ENCODE results near the gene MPHOSPH6.

Gene MPHOSPH6

GRCh38 chr16:82133798-82134197 is 36.2 kb downstream of the MPHOSPH6 start:
- peak; percentile 75 for DNase-seq
- Histone ChIP-seq H3K27ac (ENCODE audit: low read length) (peak overlapping the region; percentile 87), H3K9ac (ENCODE audit: low read depth, low read length) (peak overlapping the region; percentile 36), H3K4me3 (ENCODE audit: low read depth in 1 of 2, low read length in 2 of 2) (peak overlapping the region in 1 of 2 experiments; percentile 40; a peak in 2 of 4 replicates), H4K20me1 (ENCODE audit: insufficient read depth, low read length) (no peaks in the 10 kb centered on the region), H2AFZ (ENCODE audit: low read depth, low read length) (peak overlapping the region; percentile 55), H3K4me2 (ENCODE audit: insufficient read depth, low read length) (peak overlapping the region; percentile 37), H3K9me3 (ENCODE audit: insufficient read depth, low read length, severe bottlenecking) (no peaks in the 10 kb centered on the region), H3K36me3 (ENCODE audit: insufficient read depth, low read length) (peaks cover 18% of the 10 kb centered on the region; the same call in 1 of the 2 replicates), H3K27me3 (ENCODE audit: insufficient read depth, low read length, poor library complexity) (no peaks in the 10 kb centered on the region), H3K4me1 (ENCODE audit: insufficient read depth, low read length) (peaks cover 61% of the 10 kb centered on the region), H3K79me2 (ENCODE audit: insufficient read depth, low read length) (peaks cover 14% of the 10 kb centered on the region)
- TF ChIP-seq EZH2 (IDR thresholded peaks at IDR 0.05; ENCODE audit: borderline replicate concordance, low read depth, low read length, severe bottlenecking) = no peak
- TF ChIP-seq, protein P1, sequence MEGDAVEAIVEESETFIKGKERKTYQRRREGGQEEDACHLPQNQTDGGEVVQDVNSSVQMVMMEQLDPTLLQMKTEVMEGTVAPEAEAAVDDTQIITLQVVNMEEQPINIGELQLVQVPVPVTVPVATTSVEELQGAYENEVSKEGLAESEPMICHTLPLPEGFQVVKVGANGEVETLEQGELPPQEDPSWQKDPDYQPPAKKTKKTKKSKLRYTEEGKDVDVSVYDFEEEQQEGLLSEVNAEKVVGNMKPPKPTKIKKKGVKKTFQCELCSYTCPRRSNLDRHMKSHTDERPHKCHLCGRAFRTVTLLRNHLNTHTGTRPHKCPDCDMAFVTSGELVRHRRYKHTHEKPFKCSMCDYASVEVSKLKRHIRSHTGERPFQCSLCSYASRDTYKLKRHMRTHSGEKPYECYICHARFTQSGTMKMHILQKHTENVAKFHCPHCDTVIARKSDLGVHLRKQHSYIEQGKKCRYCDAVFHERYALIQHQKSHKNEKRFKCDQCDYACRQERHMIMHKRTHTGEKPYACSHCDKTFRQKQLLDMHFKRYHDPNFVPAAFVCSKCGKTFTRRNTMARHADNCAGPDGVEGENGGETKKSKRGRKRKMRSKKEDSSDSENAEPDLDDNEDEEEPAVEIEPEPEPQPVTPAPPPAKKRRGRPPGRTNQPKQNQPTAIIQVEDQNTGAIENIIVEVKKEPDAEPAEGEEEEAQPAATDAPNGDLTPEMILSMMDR (IDR thresholded peaks at IDR 0.05; ENCODE audit: borderline replicate concordance, extremely low read depth, low read length, poor library complexity, severe bottlenecking) = peak; percentile 45
- peak; percentile 98 for ATAC-seq (ENCODE audit: insufficient read depth, low read depth)

GRCh38 chr16:82129881-82130280 is 40.1 kb downstream of the MPHOSPH6 start:
- Histone ChIP-seq H3K36me3 (ENCODE audit: insufficient read depth, low read length) (no peaks in the 10 kb centered on the region), H3K27me3 (ENCODE audit: insufficient read depth, low read length, poor library complexity) (no peaks in the 10 kb centered on the region), H3K9ac (ENCODE audit: low read depth, low read length) (no peak overlapping the region), H4K20me1 (ENCODE audit: insufficient read depth, low read length) (no peaks in the 10 kb centered on the region), H2AFZ (ENCODE audit: low read depth, low read length) (no peak overlapping the region), H3K4me2 (ENCODE audit: insufficient read depth, low read length) (no peak overlapping the region), H3K27ac (ENCODE audit: low read length) (no peak overlapping the region), H3K4me1 (ENCODE audit: insufficient read depth, low read length) (peaks cover 31% of the 10 kb centered on the region), H3K79me2 (ENCODE audit: insufficient read depth, low read length) (no peaks in the 10 kb centered on the region), H3K9me3 (ENCODE audit: insufficient read depth, low read length, severe bottlenecking) (no peaks in the 10 kb centered on the region), H3K4me3 (ENCODE audit: low read depth in 1 of 2, low read length in 2 of 2) (no peak overlapping the region)
- no peak for ATAC-seq (ENCODE audit: insufficient read depth, low read depth)
- DNase-seq = no peak
- TF ChIP-seq, protein P1 (IDR thresholded peaks at IDR 0.05; ENCODE audit: borderline replicate concordance, extremely low read depth, low read length, poor library complexity, severe bottlenecking) = no peak

GRCh38 chr16:82124651-82125050 is 45.4 kb downstream of the MPHOSPH6 start:
- peaks cover 14% of the 10 kb centered on the region for H3K4me1 ChIP-seq (ENCODE audit: insufficient read depth, low read length)
- no peaks in the 10 kb centered on the region for H3K27me3 ChIP-seq (ENCODE audit: insufficient read depth, low read length, poor library complexity)
- no peak overlapping the region for H3K27ac ChIP-seq (ENCODE audit: low read length)
- ATAC-seq (ENCODE audit: insufficient read depth, low read depth) (no peak), DNase-seq (no peak)
- H2AFZ ChIP-seq (ENCODE audit: low read depth, low read length) = no peak overlapping the region
- H3K79me2 ChIP-seq (ENCODE audit: insufficient read depth, low read length) = no peaks in the 10 kb centered on the region
- H3K36me3 ChIP-seq (ENCODE audit: insufficient read depth, low read length) = no peaks in the 10 kb centered on the region
- H3K4me2 ChIP-seq (ENCODE audit: insufficient read depth, low read length) = no peak overlapping the region
- TF ChIP-seq EZH2 (IDR thresholded peaks at IDR 0.05; ENCODE audit: borderline replicate concordance, low read depth, low read length, severe bottlenecking) = no peak
- TF ChIP-seq, protein P1 (IDR thresholded peaks at IDR 0.05; ENCODE audit: borderline replicate concordance, extremely low read depth, low read length, poor library complexity, severe bottlenecking) = no peak
- no peaks in the 10 kb centered on the region for H4K20me1 ChIP-seq (ENCODE audit: insufficient read depth, low read length)
- no peak overlapping the region for H3K9ac ChIP-seq (ENCODE audit: low read depth, low read length)
- H3K4me3 ChIP-seq (ENCODE audit: low read depth in 1 of 2, low read length in 2 of 2) = no peak overlapping the region
- H3K9me3 ChIP-seq (ENCODE audit: insufficient read depth, low read length, severe bottlenecking) = no peaks in the 10 kb centered on the region

DNA sequence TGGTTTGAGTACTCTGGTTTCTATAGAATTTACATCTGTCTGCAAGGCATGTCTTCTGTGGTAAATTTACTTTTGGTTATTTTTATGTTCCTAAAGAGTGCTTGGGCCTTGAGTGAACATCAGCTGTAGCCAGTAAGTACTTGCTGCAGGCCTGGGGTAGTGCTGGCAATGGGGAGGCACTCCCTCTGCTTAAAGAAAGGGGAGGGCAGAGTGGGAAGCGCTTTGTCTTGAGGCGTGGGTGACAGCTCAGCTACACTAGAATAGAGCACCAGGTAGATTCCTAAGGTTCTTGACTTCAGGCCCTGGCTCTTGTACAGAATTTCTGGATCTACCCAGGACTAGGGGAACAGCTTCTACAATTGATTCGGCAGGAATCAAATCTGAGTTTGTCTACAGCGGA is 50.6 kb downstream of the MPHOSPH6 start:
- TF ChIP-seq, protein P1 (IDR thresholded peaks at IDR 0.05; ENCODE audit: borderline replicate concordance, extremely low read depth, low read length, poor library complexity, severe bottlenecking) = no peak
- TF ChIP-seq EZH2 (IDR thresholded peaks at IDR 0.05; ENCODE audit: borderline replicate concordance, low read depth, low read length, severe bottlenecking) = no peak
- Histone ChIP-seq H3K4me1 (ENCODE audit: insufficient read depth, low read length) (no peaks in the 10 kb centered on the region), H3K4me3 (ENCODE audit: low read depth in 1 of 2, low read length in 2 of 2) (no peak overlapping the region), H4K20me1 (ENCODE audit: insufficient read depth, low read length) (no peaks in the 10 kb centered on the region), H3K36me3 (ENCODE audit: insufficient read depth, low read length) (no peaks in the 10 kb centered on the region), H2AFZ (ENCODE audit: low read depth, low read length) (no peak overlapping the region), H3K4me2 (ENCODE audit: insufficient read depth, low read length) (no peak overlapping the region), H3K27me3 (ENCODE audit: insufficient read depth, low read length, poor library complexity) (no peaks in the 10 kb centered on the region), H3K27ac (ENCODE audit: low read length) (no peak overlapping the region), H3K79me2 (ENCODE audit: insufficient read depth, low read length) (no peaks in the 10 kb centered on the region), H3K9ac (ENCODE audit: low read depth, low read length) (no peak overlapping the region), H3K9me3 (ENCODE audit: insufficient read depth, low read length, severe bottlenecking) (no peaks in the 10 kb centered on the region)
- no peak for ATAC-seq (ENCODE audit: insufficient read depth, low read depth)
- DNase-seq = no peak
